SH-SY5Y (cell line): ENCODE results near the gene MXRA7.

Experiments
- GATA2 ChIP-seq: IDR thresholded peaks from 2 replicates; pipeline ENCODE4 v1.6.1; 2011; ENCODE audit warnings: mild to moderate bottlenecking, low read depth, low read length
- GATA3 ChIP-seq: IDR thresholded peaks from 2 replicates; pipeline ENCODE4 v1.6.1; 2011; ENCODE audit warnings: low read depth, mild to moderate bottlenecking, low read length, moderate library complexity

MXRA7 gene

DNA sequence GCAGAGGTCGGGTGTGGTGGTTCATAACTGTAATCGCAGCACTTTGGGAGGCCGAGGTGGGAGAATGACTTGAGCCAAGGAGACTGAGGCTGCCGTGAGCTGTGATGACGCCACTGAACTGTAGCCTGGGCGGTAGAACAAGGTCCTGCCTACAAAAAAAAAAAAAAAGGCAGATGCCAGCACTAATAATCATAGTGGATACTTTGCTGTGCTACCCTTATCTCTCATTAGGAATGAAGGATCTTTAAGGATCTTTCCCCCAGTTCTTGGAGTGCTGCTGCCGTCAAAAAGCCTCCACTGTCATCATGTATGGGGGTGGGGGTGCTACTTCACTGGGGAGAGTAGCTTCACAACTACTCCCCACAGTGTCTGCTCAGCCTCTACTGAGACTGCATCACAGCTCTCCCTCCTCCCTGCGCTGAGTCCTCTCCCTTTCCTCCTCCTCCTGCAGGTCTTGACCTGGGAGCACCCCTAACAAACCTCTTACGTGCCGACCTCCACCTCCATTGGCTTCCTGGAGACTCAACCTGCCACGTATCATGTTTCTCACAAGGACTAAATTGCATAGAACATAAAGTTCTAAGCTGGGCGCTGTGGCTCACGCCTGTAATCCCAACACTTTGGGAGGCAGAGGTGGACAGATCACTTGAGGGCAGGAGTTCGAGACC lies 42.8 kb downstream of the MXRA7 start:
- TF ChIP-seq GATA3 = no peak
- no peak for TF ChIP-seq GATA2

DNA sequence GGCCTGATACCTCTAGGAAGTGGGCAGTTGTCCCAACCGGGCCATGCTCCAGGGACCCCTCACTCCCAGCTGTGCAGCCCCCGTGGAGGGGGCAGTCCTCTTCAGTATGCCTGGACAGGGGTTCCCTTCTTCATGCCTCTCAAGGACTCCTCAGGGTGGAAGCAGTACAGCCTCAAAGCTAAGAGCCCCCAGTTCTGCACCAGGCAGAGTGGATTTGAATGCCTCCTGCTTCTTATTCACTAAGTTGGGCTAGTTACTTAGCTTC lies 43.3 kb downstream of the MXRA7 start:
- no peak for TF ChIP-seq GATA2
- no peak for TF ChIP-seq GATA3

DNA sequence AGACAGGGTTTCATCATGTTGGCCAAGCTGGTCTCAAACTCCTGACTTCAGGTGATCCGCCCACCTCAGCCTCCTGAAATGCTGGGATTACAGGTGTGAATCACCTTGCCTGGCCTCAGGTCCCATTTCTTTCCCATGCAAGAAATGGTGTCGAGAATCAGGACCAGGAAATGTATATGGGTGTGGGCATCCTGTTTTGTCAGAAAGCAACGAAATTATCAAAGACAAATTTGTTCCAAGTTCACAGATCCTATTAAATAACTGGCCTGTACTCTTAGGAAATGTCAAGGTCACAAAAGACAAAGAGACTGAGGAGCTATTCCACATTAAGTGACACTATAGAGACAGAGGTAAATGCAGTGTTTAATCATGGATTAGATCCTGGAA lies 50.1 kb downstream of the MXRA7 start:
- TF ChIP-seq GATA3 (no peak), GATA2 (no peak)

DNA sequence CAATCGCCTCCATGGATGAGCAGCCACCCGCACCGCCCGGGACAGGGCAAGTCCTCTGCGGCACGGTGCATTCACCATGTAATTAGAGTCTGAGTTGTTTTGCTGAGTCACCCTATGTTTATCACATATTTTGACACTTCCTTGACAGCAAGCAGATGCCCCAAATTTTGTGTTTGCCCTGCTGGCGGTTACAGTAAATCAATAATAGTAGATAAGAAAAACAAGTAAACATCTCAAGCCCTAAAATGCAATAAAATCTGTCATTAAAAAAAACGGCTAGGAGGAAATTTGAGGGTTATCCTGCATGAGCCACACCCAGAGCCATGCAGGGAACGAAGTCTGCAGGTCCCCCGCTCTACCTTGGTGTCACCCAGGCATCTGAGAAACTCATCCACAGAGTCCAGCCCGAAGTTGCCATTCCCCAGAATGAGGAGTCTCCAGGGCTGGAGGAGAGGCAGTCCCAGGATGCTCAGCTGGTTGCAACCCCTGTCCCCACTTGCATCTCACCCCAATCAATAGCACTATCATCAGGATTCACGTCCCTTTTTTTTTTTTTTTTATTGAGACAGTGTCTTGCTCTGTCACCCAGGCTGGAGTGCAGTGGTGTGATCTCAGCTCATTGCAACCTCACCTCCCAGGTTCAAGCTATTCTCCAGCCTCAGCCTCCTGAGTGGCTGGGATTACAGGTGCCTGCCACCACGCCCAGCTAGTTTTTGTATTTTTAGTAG lies 50.7 kb downstream of the MXRA7 start:
- TF ChIP-seq GATA3 (no peak), GATA2 (0 out of 2 replicates have a peak, but pooled peaks have one; percentile 42)

DNA sequence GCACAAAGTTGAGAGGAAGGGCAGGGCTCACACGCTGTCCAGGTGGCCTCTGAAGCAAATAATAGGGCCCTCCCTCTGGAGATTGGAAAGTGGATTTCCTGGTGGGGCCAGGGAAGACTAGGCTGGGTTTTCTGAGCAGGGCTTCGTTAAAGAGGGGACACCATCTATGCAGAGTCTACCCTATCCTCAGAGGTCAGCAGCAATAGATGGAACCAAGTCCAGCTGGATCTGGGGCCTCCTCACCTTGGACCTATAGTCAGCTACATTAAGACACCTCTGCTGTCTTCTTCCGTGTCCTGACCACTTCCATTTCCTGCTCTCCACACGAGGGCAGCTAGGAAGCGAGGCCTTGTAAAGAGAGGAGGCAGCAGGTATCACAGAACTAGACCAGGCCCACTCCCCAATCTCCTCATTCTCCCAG lies 52.5 kb downstream of the MXRA7 start:
- TF ChIP-seq GATA2 (no peak), GATA3 (no peak)

DNA sequence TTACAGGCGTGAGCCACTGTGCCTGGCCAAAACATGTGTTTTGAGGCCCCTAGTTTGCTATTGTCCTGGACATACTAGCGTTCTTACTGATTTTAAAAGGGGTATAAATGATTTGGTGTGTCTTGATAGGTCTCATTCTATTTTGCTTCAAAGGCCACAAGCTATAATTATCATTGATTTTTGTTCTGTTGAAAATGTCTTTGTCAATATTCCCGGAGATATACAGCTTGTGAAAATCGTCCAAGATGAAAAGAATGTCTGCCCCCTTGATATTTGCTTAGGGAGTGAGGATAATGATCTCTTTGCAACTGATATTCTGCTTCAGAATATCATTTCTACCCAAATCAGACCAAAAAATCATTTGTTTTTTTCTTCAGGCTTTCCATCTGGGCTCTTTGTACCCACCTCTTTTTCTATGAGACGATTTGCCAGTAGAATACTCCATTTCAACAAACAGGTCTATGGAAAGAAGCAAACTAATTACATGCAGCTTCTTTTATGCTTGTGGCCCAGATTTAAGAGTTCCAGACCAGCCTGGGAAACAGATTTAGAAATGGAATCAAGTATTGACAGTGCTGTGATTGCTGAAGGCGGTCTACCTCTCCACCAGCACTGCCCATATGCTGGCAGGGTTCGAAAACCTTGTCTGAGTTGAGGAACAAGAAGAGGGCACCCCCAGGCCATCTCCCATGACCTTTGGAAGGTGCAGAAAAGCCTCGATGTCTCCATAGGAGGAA lies 53.1 kb downstream of the MXRA7 start:
- TF ChIP-seq GATA3 = no peak
- no peak for TF ChIP-seq GATA2

DNA sequence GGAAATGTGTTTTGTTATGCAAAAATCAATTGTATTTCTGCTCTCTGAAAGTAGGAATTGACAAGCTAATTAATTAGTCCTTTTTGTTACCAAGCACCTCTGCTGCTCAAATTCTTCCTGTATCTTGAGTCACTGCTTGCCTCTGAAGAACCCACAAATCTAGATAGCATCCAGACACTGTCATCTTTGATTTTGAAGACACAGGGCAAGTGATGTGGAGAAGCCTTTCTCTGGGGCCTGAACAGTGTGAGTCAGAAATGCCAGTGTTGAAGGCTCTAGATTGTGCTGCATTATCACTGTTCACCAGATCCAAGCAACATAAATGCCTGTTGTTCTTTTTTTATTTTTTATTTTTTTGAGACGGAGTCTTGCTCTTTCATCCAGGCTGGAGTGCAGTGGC lies 56.4 kb downstream of the MXRA7 start:
- no peak for TF ChIP-seq GATA3
- no peak for TF ChIP-seq GATA2

DNA sequence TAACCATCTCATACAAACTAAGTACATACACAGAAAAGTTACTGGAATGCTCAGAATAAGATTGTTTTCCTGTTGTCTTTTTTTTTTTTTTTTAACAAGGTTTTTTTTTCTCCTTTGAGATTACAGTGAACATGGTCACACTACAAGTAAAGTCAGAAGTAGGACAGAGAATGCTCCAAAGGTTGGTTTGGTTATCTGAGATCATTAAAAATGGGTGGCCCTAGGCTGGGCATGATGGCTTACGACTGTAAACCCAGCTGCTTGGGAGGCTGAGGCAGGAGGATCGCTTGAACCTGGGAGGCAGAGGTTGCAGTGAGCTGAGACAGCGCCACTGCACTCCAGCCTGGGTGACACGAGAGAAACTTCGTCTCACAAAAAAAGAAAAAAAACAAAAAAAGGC lies 60.3 kb downstream of the MXRA7 start:
- TF ChIP-seq GATA2 (no peak), GATA3 (no peak)

DNA sequence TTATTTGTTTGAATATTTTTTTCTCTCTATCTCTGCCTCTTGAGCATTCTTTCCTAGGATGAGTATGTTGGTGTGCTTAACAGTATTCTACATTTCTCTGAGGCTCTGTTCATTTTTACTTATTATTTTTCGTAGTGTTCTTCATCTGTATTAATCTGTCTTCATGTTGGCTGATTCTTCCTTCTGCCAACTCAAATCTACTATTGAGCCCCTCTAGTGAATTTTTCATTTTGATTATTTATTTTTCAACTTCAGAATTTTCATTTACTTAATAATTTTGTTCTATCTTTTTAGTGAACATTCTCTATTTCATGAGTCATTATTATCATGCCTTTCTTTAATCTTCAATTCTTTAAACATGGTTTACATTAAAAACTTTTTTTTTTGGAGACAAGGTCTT lies 64.1 kb downstream of the MXRA7 start:
- TF ChIP-seq GATA3 (no peak), GATA2 (no peak)

DNA sequence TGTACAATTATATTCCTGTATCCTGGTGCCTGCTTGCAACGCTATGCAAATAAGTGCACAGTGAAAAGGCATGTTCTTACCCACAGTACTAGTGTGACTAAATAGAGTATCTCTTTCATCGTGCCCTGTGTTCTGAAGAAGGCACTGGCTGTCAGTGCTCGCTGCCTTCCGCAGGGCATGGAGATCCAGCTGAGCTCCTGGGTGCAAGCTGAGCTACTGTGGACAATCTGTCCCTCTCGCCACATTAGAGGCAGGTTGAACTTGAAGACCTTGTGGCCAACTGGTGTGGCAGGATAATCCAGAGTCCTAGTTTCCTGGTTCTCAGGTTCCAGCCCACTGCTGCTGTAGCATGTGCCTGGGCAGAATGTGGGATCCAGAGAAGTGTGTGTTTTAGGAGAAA lies 65.3 kb downstream of the MXRA7 start:
- TF ChIP-seq GATA2 = no peak
- no peak for TF ChIP-seq GATA3

DNA sequence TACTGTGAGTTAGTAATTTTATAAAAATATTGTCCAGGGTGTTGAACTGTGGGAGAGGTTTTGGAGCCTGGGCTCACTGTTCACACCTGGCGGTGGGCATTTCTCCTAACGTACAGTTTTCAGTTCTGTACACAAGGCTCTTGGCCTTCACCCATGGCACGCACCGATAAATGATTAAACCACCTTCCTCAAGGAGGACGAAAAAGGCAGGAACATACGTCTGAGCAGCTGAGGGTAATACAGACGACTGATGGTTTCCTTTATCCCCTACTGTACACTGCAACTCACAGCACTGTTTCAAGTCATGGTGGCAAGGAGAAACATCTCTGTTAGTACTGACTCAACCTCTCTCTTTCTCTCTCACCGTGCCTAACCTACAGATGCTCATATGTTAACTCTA lies 65.8 kb downstream of the MXRA7 start:
- TF ChIP-seq GATA3 (no peak), GATA2 (no peak)

DNA sequence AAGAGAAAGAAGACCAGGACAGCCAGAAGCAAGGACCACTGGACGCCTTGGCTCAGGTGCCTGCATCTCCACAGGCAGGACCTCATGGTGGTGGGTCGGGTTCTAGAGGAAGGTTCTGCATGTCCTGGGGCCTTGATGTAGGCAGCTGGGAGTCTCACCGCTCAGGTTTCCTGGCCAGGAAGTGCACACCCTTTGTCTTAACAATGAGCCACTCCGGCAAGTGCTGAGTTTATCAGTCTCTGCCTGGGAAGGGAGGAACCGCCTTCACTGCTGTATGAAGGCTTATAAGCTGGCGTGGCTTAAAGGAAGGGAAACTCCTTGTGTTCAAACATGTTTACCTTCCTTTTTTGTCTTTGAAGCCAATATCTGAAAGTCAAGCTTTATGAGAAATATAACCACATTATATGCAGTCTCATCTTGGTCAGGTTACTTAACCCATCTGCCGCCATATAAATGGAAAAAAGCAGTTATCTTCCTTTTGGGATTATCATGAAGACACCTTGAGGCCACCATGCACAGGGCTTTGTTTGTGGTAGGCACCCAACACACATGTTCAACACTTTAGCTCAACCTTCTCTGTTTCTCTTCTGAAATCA lies 67.1 kb downstream of the MXRA7 start, which contains the start of gene ST6GALNAC1:
Gene ST6GALNAC1 (minus strand): TSS at position 205 of the 596 bp plus-strand sequence. CDS start 119 bp downstream, at position 86.
- no peak for TF ChIP-seq GATA3
- no peak for TF ChIP-seq GATA2

DNA sequence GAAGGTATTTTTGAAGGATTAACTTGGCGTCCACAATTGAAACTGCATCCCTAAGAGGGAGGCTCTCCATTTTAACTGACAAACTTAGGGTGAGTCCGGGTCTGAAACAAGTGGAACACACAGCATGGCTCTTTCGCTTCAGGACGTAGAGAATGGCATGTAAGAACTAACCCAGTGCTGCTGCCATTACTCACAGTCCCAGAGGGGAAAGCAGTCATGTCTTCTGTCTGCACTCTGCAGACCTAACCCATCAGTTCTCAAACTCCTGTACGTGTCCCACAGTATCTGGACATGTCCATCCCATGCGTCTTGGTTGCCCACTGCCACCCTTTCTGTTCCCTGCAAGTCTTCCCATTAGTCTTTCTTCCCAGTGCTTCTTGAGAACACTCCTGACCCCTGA lies 67.8 kb downstream of the MXRA7 start:
- TF ChIP-seq GATA3 (no peak), GATA2 (no peak)

DNA sequence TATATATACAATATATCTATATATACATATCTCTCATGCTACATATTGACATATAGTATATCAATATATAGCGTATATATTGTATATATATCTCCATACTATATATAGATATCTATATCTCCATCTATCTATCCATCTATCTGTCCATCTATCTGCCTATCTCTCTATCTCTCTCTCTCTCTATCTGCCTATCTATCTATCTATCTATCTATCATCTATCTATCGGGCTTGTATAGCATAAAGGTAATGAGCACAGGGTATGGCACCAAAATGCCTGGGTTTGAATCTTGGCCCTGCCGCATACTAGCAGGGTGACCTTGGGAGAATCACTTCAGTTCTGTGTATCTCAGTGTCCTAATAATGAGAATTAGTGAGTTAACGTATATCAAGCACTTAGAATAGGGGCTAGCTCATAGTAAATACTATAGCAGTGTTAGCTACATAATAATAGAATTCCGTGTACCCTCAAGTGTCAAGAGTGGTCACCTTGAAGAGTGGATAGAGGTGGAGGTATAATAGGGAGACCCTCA lies 68.7 kb downstream of the MXRA7 start:
- TF ChIP-seq GATA2 (no peak), GATA3 (no peak)
